B cell (primary cell): ENCODE data around the gene GATA6. TPM values are rescaled to one million over a fixed set of nuclear protein-coding genes. Genes with fewer than 3 reads are reported as not detected.

Source experiments
- ATAC-seq: fragments of 200-7000 bp; cut with Tn5 transposase; one replicate; pipeline ENCODE4 v1.10.0; 2021; ENCODE audit warnings: low read depth, mild to moderate bottlenecking, moderate number of reproducible peaks, moderate library complexity
- CTCF ChIA-PET: fragments of 350-600 bp; sonication (Branson Sonifier 250); formaldehyde crosslinking; loops from one replicate; lab custom pipeline; 2021; ENCODE audit warnings: antibody characterized with exemption, inconsistent platforms; lab: Charles Lee
- POLR2A ChIA-PET: fragments of 350-600 bp; sonication (Branson Sonifier 250); formaldehyde crosslinking; loops from one replicate; lab custom pipeline; 2021; ENCODE audit warnings: antibody characterized with exemption; lab: Charles Lee
- DNase-seq: peaks from one replicate; pipeline ENCODE4 v3.0.0; 2013
- H2AFZ ChIP-seq: 2 replicates; pipeline ENCODE4 v1.6.1; 2012; ENCODE audit warnings: mild to moderate bottlenecking, low read depth, low read length; ENCODE audit not compliant: insufficient read depth, poor library complexity, severe bottlenecking
- H3K27ac ChIP-seq, 2 donors: 1 replicate in 1 of 2; 2 replicates in 1 of 2; pipeline ENCODE4 v1.5.1; 2012 to 2013; ENCODE audit warnings: low read length in 2 of 2, mild to moderate bottlenecking in 2 of 2, moderate library complexity in 1 of 2
- H3K27me3 ChIP-seq, 4 experiments: fragments of 200-600 bp in 1 of 4; sonication (generic) in 1 of 4; replicated peaks in 1 of 4; 1 replicate in 2 of 4; 2 replicates in 2 of 4; pipeline versions ENCODE4 v1.6.1 to v1.7.0; 2013 to 2016; ENCODE audit warnings: low read length in 3 of 4, mild to moderate bottlenecking in 2 of 4, mixed read lengths in 1 of 4, moderate library complexity in 1 of 4; ENCODE audit not compliant: insufficient read depth in 4 of 4, control insufficient read depth in 3 of 4; ENCODE audit errors: control extremely low read depth in 1 of 4
- H3K36me3 ChIP-seq, 2 experiments: replicated peaks in 1 of 2; 1 replicate in 1 of 2; 2 replicates in 1 of 2; pipeline versions ENCODE4 v1.6.1 to v1.7.1; 2013; ENCODE audit warnings: low read length in 1 of 2; ENCODE audit not compliant: insufficient read depth in 2 of 2, control insufficient read depth in 1 of 2; ENCODE audit errors: control extremely low read depth in 1 of 2, extremely low read depth in 1 of 2
- H3K4me1 ChIP-seq, 2 donors: fragments of 200-600 bp in 1 of 2; sonication (generic) in 1 of 2; 1 replicate in 1 of 2; 2 replicates in 1 of 2; pipeline versions ENCODE4 v1.5.1 to v1.6.1; 2013 to 2017; ENCODE audit warnings: low read length in 2 of 2; ENCODE audit not compliant: control insufficient read depth in 2 of 2, insufficient read depth in 2 of 2
- H3K4me2 ChIP-seq: replicated peaks from 2 replicates; pipeline ENCODE3; 2012; ENCODE audit warnings: mild to moderate bottlenecking, low read depth, low read length; ENCODE audit not compliant: poor library complexity, severe bottlenecking
- H3K4me3 ChIP-seq, 5 experiments: fragments of 200-600 bp in 1 of 5; sonication (generic) in 1 of 5; 1 replicate in 3 of 5; 2 replicates in 2 of 5; pipeline versions ENCODE4 v1.5.1 to v1.7.0; 2011 to 2016; ENCODE audit warnings: low read length in 4 of 5, mild to moderate bottlenecking in 4 of 5, low read depth in 2 of 5, control low read depth in 1 of 5, moderate library complexity in 1 of 5; ENCODE audit not compliant: insufficient read depth in 1 of 5; ENCODE audit errors: control extremely low read depth in 1 of 5, extremely low read depth in 1 of 5
- H3K79me2 ChIP-seq: fragments of 200-600 bp; sonication (generic); one replicate; pipeline ENCODE4 v1.6.0; 2016; ENCODE audit warnings: low read length; ENCODE audit not compliant: control insufficient read depth, insufficient read depth
- H3K9ac ChIP-seq: fragments of 200-600 bp; sonication (generic); 2 replicates; pipeline ENCODE4 v1.6.1; 2017; ENCODE audit warnings: mild to moderate bottlenecking, low read length, moderate library complexity
- H3K9me3 ChIP-seq, 3 donors: one replicate each; pipeline versions ENCODE4 v1.6.1 to v1.7.1; 2013; ENCODE audit warnings: low read length in 2 of 3; ENCODE audit not compliant: control insufficient read depth in 2 of 3, insufficient read depth in 1 of 3; ENCODE audit errors: control extremely low read depth in 1 of 3
- H4K20me1 ChIP-seq: 2 replicates; pipeline ENCODE4 v1.6.0; 2012; ENCODE audit warnings: mild to moderate bottlenecking, low read length; ENCODE audit not compliant: insufficient read depth, control insufficient read depth, poor library complexity, severe bottlenecking
- H3K27ac Mint-ChIP-seq: one replicate; pipeline ENCODE4 v1.8.0; 2021; ENCODE audit warnings: mixed read lengths
- H3K27me3 Mint-ChIP-seq: one replicate; pipeline ENCODE4 v1.8.0; 2021; ENCODE audit warnings: mixed read lengths
- H3K4me1 Mint-ChIP-seq: one replicate; pipeline ENCODE4 v1.8.0; 2021; ENCODE audit warnings: mixed read lengths
- H3K4me3 Mint-ChIP-seq: one replicate; pipeline ENCODE4 v1.8.0; 2021; ENCODE audit warnings: mixed read lengths
- H3K9me3 Mint-ChIP-seq: one replicate; pipeline ENCODE4 v1.8.0; 2022; ENCODE audit warnings: mixed read lengths; ENCODE audit not compliant: insufficient read depth
- EZH2 ChIP-seq: IDR thresholded peaks from 2 replicates; pipeline ENCODE4 v1.6.1; 2012; ENCODE audit warnings: borderline replicate concordance, low read depth, mild to moderate bottlenecking, moderate library complexity, low read length; ENCODE audit not compliant: insufficient read depth, poor library complexity, severe bottlenecking
- WGBS: methylation state at CpG from one replicate; pipeline ENCODE4 v1.1.5; 2013; ENCODE audit warnings: missing lambda C conversion rate; ENCODE audit not compliant: insufficient coverage; 5-methylcytosine and 5-hydroxymethylcytosine counted together
- intact Hi-C: fragments of 100-400 bp; cut with micrococcal nuclease; formaldehyde crosslinking; loops from one replicate; pipeline ENCODE4 v1.10.0; 2022
- polyA plus RNA-seq: library from polyadenylated mRNA; depleted of rRNA; stranded (reverse); fragments of >200 nt; gene quantifications from 2 replicates; pipeline ENCODE4 v1.2.3, GENCODE V29; 2012
- total RNA-seq, 2 donors: library from RNA; stranded (reverse); fragments of 120-200 nt in 1 of 2; gene quantifications; 1 replicate in 1 of 2; 2 replicates in 1 of 2; pipeline versions ENCODE4 v1.2.3 to v1.2.4, GENCODE V29; 2013 to 2022
- TF ChIP-seq, protein P1 (sequence below): fragments of 200-600 bp; IDR thresholded peaks from one replicate; pipeline ENCODE4 v1.8.0; 2022; ENCODE audit warnings: antibody characterized with exemption, mild to moderate bottlenecking

Gene GATA6
- total and polyA plus RNA-seq, 2 donors (not counting 1 experiment from before 2014, with no cell fraction given): not detected

DNA sequence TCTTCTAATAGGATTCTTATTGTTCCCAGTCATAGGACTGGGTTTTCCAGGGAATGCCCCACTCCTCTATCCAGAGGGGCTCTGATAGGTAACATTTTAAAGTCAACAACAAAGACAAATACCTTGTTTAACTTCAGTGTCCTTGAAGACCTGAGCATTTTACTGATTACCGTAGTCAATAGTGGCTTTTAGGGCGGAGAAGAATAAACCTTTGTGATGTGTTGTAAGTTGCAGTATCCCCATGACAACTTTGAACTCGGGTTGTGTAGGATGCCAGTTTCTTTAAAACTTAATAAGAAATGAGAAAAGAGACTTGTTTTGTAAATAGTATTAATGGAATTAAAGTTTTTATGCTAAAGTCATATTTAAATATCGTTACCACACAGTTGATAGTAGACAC, 6.0 kb downstream of the GATA6 start:
- H3K27me3 ChIP-seq: peaks cover 0 to 44% (median 12%) of the 10 kb centered on the region in 4 experiments
- H3K27ac Mint-ChIP-seq: no peak overlapping the region
- intact Hi-C loops: no loop called here
- DNase-seq (no peak), ATAC-seq (no peak)
- H3K9me3 ChIP-seq: peaks cover 0 to 4% (median 0%) of the 10 kb centered on the region in 3 donors
- H3K4me1 ChIP-seq: peaks cover 2 to 6% of the 10 kb centered on the region in 2 donors
- H2AFZ ChIP-seq: no peak overlapping the region
- no peaks in the 10 kb centered on the region for H3K9me3 Mint-ChIP-seq
- peaks cover 7% of the 10 kb centered on the region for H3K4me1 Mint-ChIP-seq
- H3K27me3 Mint-ChIP-seq: peaks cover 55% of the 10 kb centered on the region
- H3K4me3 Mint-ChIP-seq: no peak overlapping the region
- TF ChIP-seq EZH2: no peak
- TF ChIP-seq, protein P1, sequence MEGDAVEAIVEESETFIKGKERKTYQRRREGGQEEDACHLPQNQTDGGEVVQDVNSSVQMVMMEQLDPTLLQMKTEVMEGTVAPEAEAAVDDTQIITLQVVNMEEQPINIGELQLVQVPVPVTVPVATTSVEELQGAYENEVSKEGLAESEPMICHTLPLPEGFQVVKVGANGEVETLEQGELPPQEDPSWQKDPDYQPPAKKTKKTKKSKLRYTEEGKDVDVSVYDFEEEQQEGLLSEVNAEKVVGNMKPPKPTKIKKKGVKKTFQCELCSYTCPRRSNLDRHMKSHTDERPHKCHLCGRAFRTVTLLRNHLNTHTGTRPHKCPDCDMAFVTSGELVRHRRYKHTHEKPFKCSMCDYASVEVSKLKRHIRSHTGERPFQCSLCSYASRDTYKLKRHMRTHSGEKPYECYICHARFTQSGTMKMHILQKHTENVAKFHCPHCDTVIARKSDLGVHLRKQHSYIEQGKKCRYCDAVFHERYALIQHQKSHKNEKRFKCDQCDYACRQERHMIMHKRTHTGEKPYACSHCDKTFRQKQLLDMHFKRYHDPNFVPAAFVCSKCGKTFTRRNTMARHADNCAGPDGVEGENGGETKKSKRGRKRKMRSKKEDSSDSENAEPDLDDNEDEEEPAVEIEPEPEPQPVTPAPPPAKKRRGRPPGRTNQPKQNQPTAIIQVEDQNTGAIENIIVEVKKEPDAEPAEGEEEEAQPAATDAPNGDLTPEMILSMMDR: no peak
- ChIA-PET POLR2A (no interaction called here), CTCF (no interaction called here)
- H3K4me3 ChIP-seq: no peak overlapping the region
- no peak overlapping the region for H3K9ac ChIP-seq
- H3K36me3 ChIP-seq: no peaks in the 10 kb centered on the region
- no peaks in the 10 kb centered on the region for H3K79me2 ChIP-seq
- no peak overlapping the region for H3K4me2 ChIP-seq
- no CpG with 5 or more reads among the region's 4 CpGs for WGBS
- no peaks in the 10 kb centered on the region for H4K20me1 ChIP-seq
- no peak overlapping the region for H3K27ac ChIP-seq

DNA sequence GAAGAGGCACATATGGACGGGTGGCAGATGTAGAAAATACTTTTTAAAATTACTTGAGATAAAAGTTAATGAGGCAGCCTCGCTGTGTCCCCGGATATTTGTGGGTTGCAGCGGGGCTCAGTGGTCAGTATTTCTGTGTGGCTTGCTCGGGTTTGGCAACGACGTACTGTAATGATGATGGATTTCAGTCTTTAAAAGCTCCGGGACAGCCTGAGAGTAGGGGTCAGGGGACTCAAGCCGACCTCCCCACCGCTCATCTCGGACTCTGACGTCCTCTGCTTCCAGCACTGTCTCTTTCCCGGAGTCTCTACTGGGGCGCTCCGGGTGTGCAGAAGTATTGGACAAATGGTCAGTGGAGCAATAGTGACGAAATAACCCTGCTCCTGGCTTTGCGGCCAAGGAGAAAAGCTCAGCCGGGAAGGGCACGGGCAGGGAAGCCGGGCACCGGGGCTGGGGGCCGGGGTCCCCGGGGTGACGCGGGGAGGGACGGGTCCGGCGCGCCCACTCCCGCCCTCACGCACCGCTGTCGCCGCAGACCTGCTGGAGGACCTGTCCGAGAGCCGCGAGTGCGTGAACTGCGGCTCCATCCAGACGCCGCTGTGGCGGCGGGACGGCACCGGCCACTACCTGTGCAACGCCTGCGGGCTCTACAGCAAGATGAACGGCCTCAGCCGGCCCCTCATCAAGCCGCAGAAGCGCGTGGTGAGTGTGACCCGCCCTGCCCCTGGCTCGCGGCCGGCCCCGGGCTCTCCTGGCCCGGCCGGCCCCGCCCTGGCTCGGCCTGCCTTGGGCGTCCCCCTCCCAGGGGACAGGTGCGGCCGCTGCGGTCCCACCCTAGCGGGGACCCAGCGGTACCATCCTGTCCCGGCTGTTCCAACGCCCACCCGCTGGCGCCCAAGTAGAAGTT, 7.3 kb downstream of the GATA6 start:
- Mint-ChIP-seq H3K4me1 (no peaks in the 10 kb centered on the region), H3K27ac (no peak overlapping the region), H3K9me3 (no peaks in the 10 kb centered on the region), H3K4me3 (no peak overlapping the region), H3K27me3 (peaks cover 55% of the 10 kb centered on the region)
- Histone ChIP-seq H3K4me2 (no peak overlapping the region), H3K27me3 (peaks cover 0 to 38% (median 12%) of the 10 kb centered on the region in 4 experiments), H3K9ac (no peak overlapping the region), H3K4me3 (no peak overlapping the region), H2AFZ (no peak overlapping the region), H4K20me1 (no peaks in the 10 kb centered on the region), H3K79me2 (no peaks in the 10 kb centered on the region), H3K27ac (no peak overlapping the region), H3K4me1 (no peaks in the 10 kb centered on the region), H3K36me3 (no peaks in the 10 kb centered on the region), H3K9me3 (peaks cover 0 to 4% (median 0%) of the 10 kb centered on the region in 3 donors)
- ChIA-PET CTCF (no interaction called here), POLR2A (no interaction called here)
- ATAC-seq (no peak), DNase-seq (no peak)
- WGBS: 17% methylated on average over 71 of the region's 71 CpGs
- TF ChIP-seq, protein P1: no peak
- no peak for TF ChIP-seq EZH2
- intact Hi-C loops: no loop called here
